Stimulated activated naive CD8-positive, alpha-beta T cell treated with anti-CD3 and anti-CD28 coated beads, Interleukin-15, amount 100 ng/mL, for 72 hours (primary cell): ENCODE measurements around the gene SCD.
A peak's percentile ranks its signal among the peaks of the same experiment; 100 is the strongest.

ENCODE experiments used
- ATAC-seq: fragments of 150-1000 bp; cut with Tn5 transposase; 2 replicates; pipeline ENCODE4 v1.10.0; 2021; ENCODE audit warnings: mild to moderate bottlenecking, moderate library complexity
- DNase-seq, 2 donors: peaks; one replicate each; pipeline ENCODE4 v3.0.0; 2021 to 2022
- H3K27ac Mint-ChIP-seq, 2 donors: one replicate each; pipeline ENCODE4 v1.8.0; 2022; ENCODE audit warnings: mild to moderate bottlenecking in 2 of 2, mixed read lengths in 2 of 2, moderate library complexity in 2 of 2
- H3K27me3 Mint-ChIP-seq: one replicate; pipeline ENCODE4 v1.8.0; 2022; ENCODE audit warnings: mixed read lengths
- H3K4me1 Mint-ChIP-seq: one replicate; pipeline ENCODE4 v1.8.0; 2022; ENCODE audit warnings: mild to moderate bottlenecking, mixed read lengths
- H3K4me3 Mint-ChIP-seq, 2 donors: one replicate each; pipeline ENCODE4 v1.8.0; 2022; ENCODE audit warnings: mild to moderate bottlenecking in 2 of 2, mixed read lengths in 2 of 2, moderate library complexity in 1 of 2
- H3K9me3 Mint-ChIP-seq, 2 donors: one replicate each; pipeline ENCODE4 v1.8.0; 2022; ENCODE audit warnings: mixed read lengths in 2 of 2

Gene SCD

GRCh38 chr10:100333106-100333505 lies 13.9 kb upstream of the SCD start:
- Mint-ChIP-seq H3K4me1 (no peaks in the 10 kb centered on the region), H3K27me3 (peaks cover 30% of the 10 kb centered on the region), H3K4me3 (no peak overlapping the region), H3K27ac (peak overlapping the region in 1 of 2 donors; percentile 17), H3K9me3 (no peaks in the 10 kb centered on the region)
- ATAC-seq, result no peak
- DNase-seq, result no peak

- no peak for DNase-seq
- no peak for ATAC-seq
- Mint-ChIP-seq H3K4me1 (peaks cover 4% of the 10 kb centered on the region), H3K27ac (no peak overlapping the region), H3K9me3 (no peaks in the 10 kb centered on the region), H3K4me3 (no peak overlapping the region), H3K27me3 (peaks cover 30% of the 10 kb centered on the region)
Measured at GRCh38 chr10:100333661-100334440, 13.2 kb upstream of the SCD start.

GRCh38 chr10:100334762-100335161 lies 12.3 kb upstream of the SCD start:
- Mint-ChIP-seq H3K4me3 (no peak overlapping the region), H3K4me1 (peaks cover 11% of the 10 kb centered on the region), H3K9me3 (no peaks in the 10 kb centered on the region), H3K27ac (no peak overlapping the region), H3K27me3 (peaks cover 24% of the 10 kb centered on the region)
- DNase-seq (no peak), ATAC-seq (no peak)

- H3K27ac Mint-ChIP-seq, result peak overlapping the region; percentile 10 to 92
- peaks cover 13% of the 10 kb centered on the region for H3K27me3 Mint-ChIP-seq
- ATAC-seq (peak; percentile 83), DNase-seq (peak; percentile 79 to 80)
- H3K4me3 Mint-ChIP-seq, result no peak overlapping the region
- H3K4me1 Mint-ChIP-seq, result peaks cover 28% of the 10 kb centered on the region
- H3K9me3 Mint-ChIP-seq, result no peaks in the 10 kb centered on the region
Measured at GRCh38 chr10:100338434-100339036, 8.5 kb upstream of the SCD start.

- ATAC-seq, result no peak
- Mint-ChIP-seq H3K4me3 (no peak overlapping the region), H3K27me3 (peaks cover 6% of the 10 kb centered on the region), H3K4me1 (peaks cover 35% of the 10 kb centered on the region), H3K27ac (no peak overlapping the region), H3K9me3 (no peaks in the 10 kb centered on the region)
- no peak for DNase-seq
Measured at GRCh38 chr10:100339236-100339635, 7.8 kb upstream of the SCD start.

GRCh38 chr10:100340948-100341847 lies 5.8 kb upstream of the SCD start:
- DNase-seq, result no peak
- H3K4me1 Mint-ChIP-seq, result peaks cover 52% of the 10 kb centered on the region
- H3K4me3 Mint-ChIP-seq, result no peak overlapping the region
- peak overlapping the region in 1 of 2 donors; percentile 23 for H3K27ac Mint-ChIP-seq
- no peak for ATAC-seq
- H3K9me3 Mint-ChIP-seq, result no peaks in the 10 kb centered on the region
- H3K27me3 Mint-ChIP-seq, result no peaks in the 10 kb centered on the region

- peak; percentile 49 to 55 for DNase-seq
- ATAC-seq, result peak; percentile 55
- no peaks in the 10 kb centered on the region for H3K27me3 Mint-ChIP-seq
- H3K4me3 Mint-ChIP-seq, result no peak overlapping the region
- H3K9me3 Mint-ChIP-seq, result no peaks in the 10 kb centered on the region
- peaks cover 55% of the 10 kb centered on the region for H3K4me1 Mint-ChIP-seq
- no peak overlapping the region for H3K27ac Mint-ChIP-seq
Measured at GRCh38 chr10:100341953-100342626, 4.9 kb upstream of the SCD start.

- no peaks in the 10 kb centered on the region for H3K27me3 Mint-ChIP-seq
- H3K27ac Mint-ChIP-seq, result peak overlapping the region in 1 of 2 donors; percentile 48
- no peak for DNase-seq
- H3K4me3 Mint-ChIP-seq, result no peak overlapping the region
- no peak for ATAC-seq
- peaks cover 56% of the 10 kb centered on the region for H3K4me1 Mint-ChIP-seq
- H3K9me3 Mint-ChIP-seq, result no peaks in the 10 kb centered on the region
Measured at GRCh38 chr10:100342627-100342972, 4.4 kb upstream of the SCD start.

- ATAC-seq, result no peak
- H3K4me3 Mint-ChIP-seq, result peak overlapping the region in 1 of 2 donors; percentile 33
- no peak for DNase-seq
- H3K4me1 Mint-ChIP-seq, result peaks cover 65% of the 10 kb centered on the region
- H3K27ac Mint-ChIP-seq, result no peak overlapping the region
- no peaks in the 10 kb centered on the region for H3K9me3 Mint-ChIP-seq
- no peaks in the 10 kb centered on the region for H3K27me3 Mint-ChIP-seq
Measured at GRCh38 chr10:100344241-100344788, 2.7 kb upstream of the SCD start.

GRCh38 chr10:100345570-100346330 lies 1.3 kb upstream of the SCD start:
- Mint-ChIP-seq H3K4me3 (peak overlapping the region; percentile 92 to 94), H3K27ac (peak overlapping the region; percentile 53 to 94), H3K4me1 (peaks cover 73% of the 10 kb centered on the region), H3K27me3 (no peaks in the 10 kb centered on the region), H3K9me3 (no peaks in the 10 kb centered on the region)
- ATAC-seq (no peak), DNase-seq (no peak)

GRCh38 chr10:100346351-100346764 lies 675 bp upstream of the SCD start:
- H3K9me3 Mint-ChIP-seq, result no peaks in the 10 kb centered on the region
- DNase-seq (peak; percentile 70 to 82), ATAC-seq (peak; percentile 81)
- peak overlapping the region; percentile 53 to 94 for H3K27ac Mint-ChIP-seq
- no peaks in the 10 kb centered on the region for H3K27me3 Mint-ChIP-seq
- peaks cover 79% of the 10 kb centered on the region for H3K4me1 Mint-ChIP-seq
- H3K4me3 Mint-ChIP-seq, result peak overlapping the region; percentile 92 to 94

GRCh38 chr10:100347568-100348195 lies 649 bp downstream of the SCD start:
- Mint-ChIP-seq H3K27me3 (no peaks in the 10 kb centered on the region), H3K4me3 (peak overlapping the region; percentile 92 to 94), H3K27ac (peak overlapping the region; percentile 75 to 94), H3K4me1 (peaks cover 84% of the 10 kb centered on the region), H3K9me3 (no peaks in the 10 kb centered on the region)
- DNase-seq, result no peak
- no peak for ATAC-seq

- H3K27ac Mint-ChIP-seq, result peak overlapping the region in 1 of 2 donors; percentile 94
- H3K27me3 Mint-ChIP-seq, result no peaks in the 10 kb centered on the region
- H3K9me3 Mint-ChIP-seq, result no peaks in the 10 kb centered on the region
- DNase-seq (no peak), ATAC-seq (no peak)
- H3K4me3 Mint-ChIP-seq, result peak overlapping the region; percentile 92 to 94
- H3K4me1 Mint-ChIP-seq, result peaks cover 84% of the 10 kb centered on the region
Measured at GRCh38 chr10:100348389-100348927, 1.4 kb downstream of the SCD start.

GRCh38 chr10:100349087-100349486 lies 2.1 kb downstream of the SCD start:
- Mint-ChIP-seq H3K27ac (peak overlapping the region in 1 of 2 donors; percentile 51), H3K4me1 (peaks cover 81% of the 10 kb centered on the region), H3K9me3 (no peaks in the 10 kb centered on the region), H3K27me3 (no peaks in the 10 kb centered on the region), H3K4me3 (peak overlapping the region; percentile 92 to 94)
- ATAC-seq (no peak), DNase-seq (no peak)
